Lower leg skin (tissue), 4 donors: Measurements from ENCODE around the gene ZSCAN12. TPM values are rescaled to one million over a fixed set of nuclear protein-coding genes. Genes with fewer than 3 reads are reported as not detected.
"Not testable (repeated sequence)": the region's sequence is repeated elsewhere in the genome, so short reads cannot be mapped to it uniquely, and the experiment has no call there.

Experiments
- DNase-seq, 2 donors: peaks; one replicate each; pipeline ENCODE4 v3.0.0-alpha.2; 2019; ENCODE audit warnings: low spot score in 2 of 2
- H3K4me3 ChIP-seq: fragments of 200-600 bp; sonication (generic); 2 replicates; pipeline ENCODE4 v1.5.1; 2017; ENCODE audit warnings: mild to moderate bottlenecking, low read depth; ENCODE audit not compliant: poor library complexity, severe bottlenecking
- POLR2A ChIP-seq, 2 donors: fragments of 450-650 bp; IDR thresholded peaks; one replicate each; pipeline ENCODE4 v1.6.1; 2016 to 2017; ENCODE audit warnings: antibody characterized with exemption in 2 of 2, mild to moderate bottlenecking in 1 of 2, moderate library complexity in 1 of 2
- WGBS, 2 donors: methylation state at CpG; one replicate each; pipeline ENCODE4 v1.1.5; 2018; 5-methylcytosine and 5-hydroxymethylcytosine counted together
- intact Hi-C: fragments of 100-400 bp; cut with DNase I; formaldehyde crosslinking; loops from one replicate; pipeline ENCODE4 v1.15.0; 2023; ENCODE audit warnings: low total_unique reads
- total RNA-seq, 4 donors: library from RNA; depleted of rRNA; stranded (reverse); fragments of >200 nt; gene quantifications; one replicate each; pipeline ENCODE4 v1.1.0, GENCODE V29; 2016
- TF ChIP-seq, protein P1 (sequence below), 3 donors: fragments of 450-650 bp; IDR thresholded peaks; one replicate each; pipeline ENCODE4 v1.5.1; 2016; ENCODE audit warnings: antibody characterized with exemption in 3 of 3, mild to moderate bottlenecking in 3 of 3, moderate library complexity in 2 of 3

ZSCAN12 gene
- total RNA-seq, 4 donors from 2014 or later, result 2.7 to 5.5 (median 4.0) TPM

DNA sequence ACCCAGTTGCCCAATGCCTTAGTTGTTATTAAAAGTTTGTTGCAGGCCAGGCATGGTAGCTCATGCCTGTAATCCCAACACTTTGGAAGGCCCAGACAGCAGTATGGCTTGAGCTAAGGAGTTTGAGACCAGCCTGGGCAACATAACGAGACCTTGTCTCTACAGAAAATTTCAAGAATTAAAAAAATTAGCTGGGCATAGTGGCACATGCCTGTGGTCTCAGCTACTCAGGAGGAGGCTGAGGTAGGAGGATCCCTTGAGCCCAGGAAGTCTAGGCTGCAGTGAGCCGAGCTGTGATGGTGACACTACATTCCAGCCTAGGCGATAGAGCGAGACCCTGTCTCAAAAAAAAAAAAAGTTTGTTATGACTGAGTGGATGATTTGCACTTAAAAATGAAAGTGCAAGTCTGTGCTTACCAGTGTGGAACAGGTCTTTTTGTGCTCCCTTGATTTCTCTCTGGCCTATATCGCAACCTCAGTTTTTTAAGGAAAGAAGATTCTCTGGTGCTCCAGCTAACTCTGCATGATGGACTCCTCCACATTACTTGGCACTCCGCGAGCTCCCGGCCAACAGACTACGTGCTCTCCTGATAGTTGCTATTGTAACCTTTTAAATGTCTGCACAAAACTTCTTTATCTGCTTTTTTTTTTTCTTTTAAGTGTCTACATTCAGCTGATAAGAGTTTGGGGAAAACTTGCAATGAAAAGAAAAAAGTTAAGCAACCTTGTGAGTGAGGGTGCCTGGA is 27.7 kb downstream of the ZSCAN12 start:
- H3K4me3 ChIP-seq, result no peak overlapping the region
- DNase-seq, result no peak
- TF ChIP-seq, protein P1, sequence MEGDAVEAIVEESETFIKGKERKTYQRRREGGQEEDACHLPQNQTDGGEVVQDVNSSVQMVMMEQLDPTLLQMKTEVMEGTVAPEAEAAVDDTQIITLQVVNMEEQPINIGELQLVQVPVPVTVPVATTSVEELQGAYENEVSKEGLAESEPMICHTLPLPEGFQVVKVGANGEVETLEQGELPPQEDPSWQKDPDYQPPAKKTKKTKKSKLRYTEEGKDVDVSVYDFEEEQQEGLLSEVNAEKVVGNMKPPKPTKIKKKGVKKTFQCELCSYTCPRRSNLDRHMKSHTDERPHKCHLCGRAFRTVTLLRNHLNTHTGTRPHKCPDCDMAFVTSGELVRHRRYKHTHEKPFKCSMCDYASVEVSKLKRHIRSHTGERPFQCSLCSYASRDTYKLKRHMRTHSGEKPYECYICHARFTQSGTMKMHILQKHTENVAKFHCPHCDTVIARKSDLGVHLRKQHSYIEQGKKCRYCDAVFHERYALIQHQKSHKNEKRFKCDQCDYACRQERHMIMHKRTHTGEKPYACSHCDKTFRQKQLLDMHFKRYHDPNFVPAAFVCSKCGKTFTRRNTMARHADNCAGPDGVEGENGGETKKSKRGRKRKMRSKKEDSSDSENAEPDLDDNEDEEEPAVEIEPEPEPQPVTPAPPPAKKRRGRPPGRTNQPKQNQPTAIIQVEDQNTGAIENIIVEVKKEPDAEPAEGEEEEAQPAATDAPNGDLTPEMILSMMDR (IDR thresholded peaks at IDR 0.05), result no peak
- TF ChIP-seq POLR2A (IDR thresholded peaks at IDR 0.05), result no peak
- 89 to 92% methylated on average over 9 of the region's 9 CpGs for WGBS, 2 donors
- intact Hi-C loops, result no loop called here

DNA sequence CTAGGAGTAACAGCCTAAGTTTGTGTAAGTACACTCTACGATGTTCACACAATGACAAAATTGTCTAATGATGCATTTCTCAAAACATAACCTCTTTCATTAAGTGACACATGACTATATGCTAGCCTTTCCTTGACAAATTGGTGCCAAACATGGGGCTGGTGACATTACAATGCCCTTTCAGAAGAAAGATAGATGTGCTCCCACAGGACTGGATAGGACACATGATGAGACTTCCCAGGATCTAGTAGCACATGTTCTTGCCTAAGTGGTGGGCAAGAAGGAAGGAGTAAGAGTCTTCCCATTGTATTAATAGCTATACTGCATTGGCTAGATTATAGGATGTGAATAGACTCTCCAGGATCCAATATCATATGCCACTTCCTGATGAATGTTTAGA is 28.3 kb downstream of the ZSCAN12 start:
- TF ChIP-seq, protein P1 (IDR thresholded peaks at IDR 0.05), result no peak
- TF ChIP-seq POLR2A (IDR thresholded peaks at IDR 0.05), result no peak
- no peak for DNase-seq
- intact Hi-C loops, result no loop called here
- no peak overlapping the region for H3K4me3 ChIP-seq
- WGBS, 2 donors, result 92 to 93% methylated on average over 1 of the region's 1 CpG

DNA sequence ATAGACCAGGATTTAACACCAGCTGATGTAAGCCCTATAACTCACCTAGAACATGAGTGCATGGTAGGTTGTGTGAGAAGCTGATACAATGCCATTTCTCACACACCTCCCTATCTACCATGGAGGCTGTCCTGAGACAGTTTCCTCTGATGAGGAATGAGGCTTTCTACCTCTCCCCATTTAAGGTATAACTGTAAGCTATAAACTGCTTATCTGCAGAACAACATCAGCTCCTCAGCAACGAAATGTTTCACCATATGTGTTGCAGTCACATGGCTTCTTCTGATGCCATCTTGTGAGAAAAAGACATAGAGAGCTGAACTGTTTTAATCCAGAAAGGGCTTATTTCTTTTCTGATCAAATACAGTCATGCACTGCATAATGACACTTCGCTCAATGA is 29.1 kb downstream of the ZSCAN12 start:
- WGBS, 2 donors, result 71 to 86% methylated on average over 2 of the region's 2 CpGs

DNA sequence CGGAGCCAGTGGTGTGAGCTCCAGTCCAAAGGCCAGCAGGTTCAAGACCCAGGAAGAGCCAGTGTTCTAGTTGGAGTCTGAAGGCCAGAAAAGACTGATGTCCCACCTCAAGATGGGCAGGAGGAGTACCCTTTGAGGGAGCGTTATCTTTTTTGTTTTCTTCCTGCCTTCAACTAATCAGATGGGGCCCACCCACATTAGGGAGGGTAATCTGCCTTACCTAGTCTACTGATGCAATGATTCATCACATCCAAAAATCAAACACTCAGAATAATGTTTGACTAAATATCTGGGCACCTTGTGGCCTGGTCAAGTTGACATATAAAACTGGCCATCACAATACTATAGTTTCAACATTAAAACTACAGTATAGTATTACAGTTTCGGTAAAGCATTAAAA is 30.1 kb downstream of the ZSCAN12 start:
- 93 to 97% methylated on average over 3 of the region's 3 CpGs for WGBS, 2 donors
- H3K4me3 ChIP-seq, result no peak overlapping the region
- no peak for DNase-seq
- TF ChIP-seq, protein P1 (IDR thresholded peaks at IDR 0.05), result no peak
- no peak for TF ChIP-seq POLR2A (IDR thresholded peaks at IDR 0.05)
- intact Hi-C loops, result no loop called here

More for the DNA sequence above, 29.1 kb downstream of the ZSCAN12 start:
- intact Hi-C loops, result no loop called here
- no peak for DNase-seq
- H3K4me3 ChIP-seq, result no peak overlapping the region
- TF ChIP-seq, protein P1 (IDR thresholded peaks at IDR 0.05), result no peak
- TF ChIP-seq POLR2A (IDR thresholded peaks at IDR 0.05), result no peak

DNA sequence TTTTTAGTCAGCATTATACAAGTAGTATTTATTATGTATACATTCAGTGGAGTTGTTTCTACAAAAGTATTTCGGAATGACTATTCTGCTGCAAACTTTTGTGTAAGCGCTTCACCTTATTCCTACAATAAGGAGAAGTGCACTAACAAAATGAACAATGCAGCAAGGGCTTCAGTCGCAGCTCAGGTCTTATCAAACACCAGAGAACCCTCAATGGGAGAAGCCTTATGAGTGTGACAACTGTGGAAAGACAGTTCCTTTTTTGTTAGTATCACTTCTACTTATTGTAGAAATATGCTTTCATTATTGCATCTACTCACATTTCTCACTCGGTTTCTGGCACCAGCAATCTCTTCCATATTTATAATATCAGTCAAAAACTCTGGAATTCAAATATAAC is 31.0 kb downstream of the ZSCAN12 start:
- H3K4me3 ChIP-seq, result no peak overlapping the region
- intact Hi-C loops, result no loop called here
- WGBS, 2 donors, result 79 to 86% methylated on average over 4 of the region's 4 CpGs
- no peak for DNase-seq
- no peak for TF ChIP-seq POLR2A (IDR thresholded peaks at IDR 0.05)
- TF ChIP-seq, protein P1 (IDR thresholded peaks at IDR 0.05), result no peak

DNA sequence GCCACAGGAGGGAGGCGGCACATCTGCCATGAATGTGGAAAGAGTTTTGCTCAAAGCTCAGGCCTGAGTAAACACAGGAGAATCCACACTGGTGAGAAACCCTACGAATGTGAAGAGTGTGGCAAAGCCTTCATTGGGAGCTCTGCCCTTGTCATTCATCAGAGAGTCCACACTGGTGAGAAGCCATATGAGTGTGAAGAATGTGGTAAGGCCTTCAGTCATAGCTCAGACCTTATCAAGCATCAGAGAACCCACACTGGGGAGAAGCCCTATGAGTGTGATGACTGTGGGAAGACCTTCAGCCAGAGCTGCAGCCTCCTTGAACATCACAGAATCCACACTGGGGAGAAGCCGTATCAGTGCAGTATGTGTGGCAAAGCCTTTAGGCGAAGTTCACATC is 34.0 kb downstream of the ZSCAN12 start:
- DNase-seq, intact Hi-C loops, H3K4me3 ChIP-seq: not testable (repeated sequence)
- 93 to 97% methylated on average over 4 of the region's 4 CpGs for WGBS, 2 donors
